Measurements from ENCODE around the gene NINJ2.
A peak's percentile ranks its signal among the peaks of the same experiment; 100 is the strongest.
"Not testable (repeated sequence)": the region's sequence is repeated elsewhere in the genome, so short reads cannot be mapped to it uniquely, and the experiment has no call there.

The NINJ2 gene, protein sequence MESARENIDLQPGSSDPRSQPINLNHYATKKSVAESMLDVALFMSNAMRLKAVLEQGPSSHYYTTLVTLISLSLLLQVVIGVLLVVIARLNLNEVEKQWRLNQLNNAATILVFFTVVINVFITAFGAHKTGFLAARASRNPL

DNA sequence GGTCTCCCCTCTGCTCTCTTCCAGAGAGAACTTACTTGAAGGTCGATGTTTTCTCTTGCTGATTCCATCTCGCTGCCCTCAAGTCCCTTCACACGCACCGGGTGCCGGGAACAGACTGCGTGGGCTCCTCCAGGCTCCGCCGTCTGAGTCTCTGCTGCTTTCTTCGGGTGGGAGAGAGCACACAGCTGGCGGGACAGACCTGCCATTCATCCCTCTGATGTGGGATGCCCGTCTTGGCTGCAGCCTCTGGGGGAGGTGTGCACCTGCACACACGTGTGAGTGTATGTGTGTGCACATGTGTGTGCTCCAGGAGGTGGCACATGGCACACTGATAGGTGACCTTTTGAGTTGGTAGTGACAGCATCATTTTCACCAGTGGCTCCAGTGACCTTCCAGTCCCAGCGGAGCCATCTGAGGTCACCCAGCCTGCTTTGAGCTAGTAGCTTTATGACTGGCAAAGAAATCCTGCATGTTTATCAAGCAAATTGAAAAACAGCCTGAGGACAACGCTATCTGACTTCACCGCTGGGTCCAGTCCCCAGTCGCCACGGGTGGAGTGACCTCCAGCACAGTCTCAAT lies at the start of gene NINJ2:
TSS of gene NINJ2 (minus strand) at position 153 of the 579 bp plus-strand sequence. CDS start at position 68, 85 bp downstream.
- no peak for DNase-seq

- DNase-seq, result no peak
Observed at GRCh38 chr12:712172-712863, 49.1 kb upstream of the NINJ2 start.

GRCh38 chr12:709455-710020 lies 46.3 kb upstream of the NINJ2 start:
- DNase-seq, result no peak

- not testable (repeated sequence) for DNase-seq
Observed at GRCh38 chr12:708084-708483, 44.8 kb upstream of the NINJ2 start.

GRCh38 chr12:704516-705242 lies 41.4 kb upstream of the NINJ2 start:
- no peak for DNase-seq

DNA sequence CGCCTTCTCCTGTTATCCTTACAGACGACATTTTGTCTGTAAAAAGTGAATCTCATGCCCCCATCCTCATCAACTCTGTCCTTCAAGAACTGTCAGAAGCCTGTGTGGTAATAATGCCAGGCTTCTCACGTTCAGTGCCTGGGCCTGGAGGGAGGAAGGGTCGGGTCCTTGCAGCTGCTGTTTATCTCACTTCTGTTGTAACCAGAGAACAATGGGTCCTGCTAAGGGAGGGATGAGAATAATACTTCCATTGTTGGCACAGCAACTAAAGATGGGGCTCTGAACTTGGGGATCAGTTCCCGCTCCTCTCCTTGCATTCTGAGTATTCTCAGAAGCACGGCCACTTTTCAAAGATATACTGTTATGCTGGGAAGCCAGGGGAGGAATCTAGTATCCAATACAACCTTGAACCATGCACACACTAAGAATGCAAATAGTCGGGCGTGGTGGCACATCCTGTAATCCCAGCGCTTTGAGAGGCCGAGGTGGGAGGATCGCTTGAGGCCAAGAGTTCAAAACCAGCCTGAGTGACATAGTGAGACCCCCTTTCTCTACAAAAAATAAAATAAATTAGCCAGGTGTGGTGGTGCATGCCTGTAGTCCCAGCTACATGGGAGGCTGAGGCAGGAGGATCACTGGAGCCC lies 38.8 kb upstream of the NINJ2 start:
- no peak for DNase-seq

DNA sequence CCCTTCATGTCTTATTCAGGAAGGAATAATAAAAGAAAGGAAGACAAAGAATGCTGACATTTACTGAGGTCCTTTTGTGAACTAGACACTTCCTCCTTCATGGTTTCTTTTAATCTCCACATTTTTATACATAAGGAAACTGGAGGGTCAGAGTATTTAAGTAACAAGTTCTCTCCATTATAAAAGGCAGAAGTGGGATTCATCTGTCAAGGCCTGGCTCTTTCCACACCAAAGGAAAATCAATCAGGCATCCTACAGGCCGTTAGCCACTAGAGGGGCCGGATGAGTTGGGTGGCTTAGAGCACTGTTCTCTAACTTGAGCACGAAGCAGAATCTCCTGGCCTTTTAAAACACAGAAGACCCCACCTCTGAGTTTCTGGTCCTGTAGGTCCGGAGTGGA lies 36.8 kb upstream of the NINJ2 start:
- no peak for DNase-seq

GRCh38 chr12:698222-698621 lies 35.0 kb upstream of the NINJ2 start:
- DNase-seq, result not testable (repeated sequence)

DNA sequence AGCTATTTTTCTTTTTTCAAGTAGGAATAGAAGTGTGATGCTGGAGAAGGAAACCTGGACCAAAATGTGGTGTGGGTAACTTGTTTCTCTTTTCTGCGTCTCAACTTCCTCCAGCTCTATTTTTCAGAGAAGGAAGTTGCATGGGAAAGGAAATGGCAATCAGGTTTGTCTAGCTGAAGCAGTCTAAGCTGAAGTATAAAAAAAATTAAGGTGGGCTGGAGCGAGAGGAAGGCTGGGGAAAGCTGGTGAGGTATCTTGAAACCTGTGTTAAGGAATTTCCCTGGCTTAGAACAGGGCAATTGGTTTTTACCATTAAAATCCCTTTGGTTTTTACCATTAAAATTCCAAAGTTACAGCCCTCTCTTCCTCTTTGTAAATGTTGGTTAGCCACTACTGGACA lies 34.2 kb upstream of the NINJ2 start:
- peak; percentile 18 for DNase-seq

GRCh38 chr12:694734-695503 lies 31.7 kb upstream of the NINJ2 start:
- no peak for DNase-seq

GRCh38 chr12:693934-694533 lies 30.8 kb upstream of the NINJ2 start:
- DNase-seq, result no peak

DNA sequence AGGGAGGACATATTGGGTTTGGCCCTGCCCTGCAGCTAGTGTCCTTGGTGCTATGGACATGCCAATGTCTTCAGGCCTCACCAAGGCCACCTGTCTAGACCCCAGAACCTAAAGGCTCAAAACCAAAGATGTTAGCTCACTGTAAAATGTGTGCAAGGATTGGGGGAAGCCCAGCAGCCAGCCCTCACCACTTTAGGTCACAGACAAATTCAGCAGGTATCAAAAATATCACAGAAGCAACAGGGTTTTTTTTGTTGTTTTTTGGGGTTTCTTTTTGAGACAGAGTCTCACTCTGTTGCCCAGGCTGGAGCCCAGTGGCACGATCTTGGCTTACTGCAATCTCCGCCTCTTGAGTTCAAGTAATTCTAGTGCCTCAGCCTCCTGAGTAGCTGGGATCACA lies 29.0 kb upstream of the NINJ2 start:
- DNase-seq, result no peak

GRCh38 chr12:690466-690865 lies 27.2 kb upstream of the NINJ2 start:
- no peak for DNase-seq

- peak; percentile 94 for DNase-seq
Observed at GRCh38 chr12:685388-685787, 22.1 kb upstream of the NINJ2 start.

GRCh38 chr12:684416-684815 lies 21.2 kb upstream of the NINJ2 start:
- peak; percentile 47 for DNase-seq

DNA sequence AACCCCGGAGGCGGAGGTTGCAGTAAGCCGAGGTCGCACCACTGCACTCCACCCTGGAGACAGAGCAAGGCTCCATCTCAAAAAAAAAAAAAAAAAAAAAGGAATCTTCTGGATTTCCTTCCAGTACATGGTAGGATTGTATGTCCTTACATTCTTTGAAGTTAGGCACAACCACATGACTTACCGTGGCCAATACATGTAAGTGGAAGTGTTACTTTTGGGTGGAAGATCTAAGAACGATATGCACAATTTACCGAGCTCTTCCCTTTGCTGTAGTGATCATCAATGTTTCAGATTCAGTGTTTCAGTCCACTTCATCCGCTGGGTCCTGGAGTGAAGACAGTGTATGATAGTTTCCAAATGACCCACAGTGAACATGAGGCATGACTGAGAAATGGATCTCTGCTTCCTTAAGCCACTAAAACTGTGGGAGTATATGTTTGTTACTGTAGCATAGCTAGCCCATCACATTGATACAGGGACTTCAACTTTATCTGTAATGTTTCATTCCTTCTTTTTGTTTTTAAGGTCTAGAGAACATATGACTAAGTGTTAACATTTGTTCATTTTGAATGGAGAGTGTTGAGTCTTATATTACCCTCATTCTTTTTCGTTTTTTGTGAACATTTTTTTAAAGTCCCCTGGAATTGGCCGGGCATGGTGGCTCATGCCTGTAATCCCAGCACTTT lies 18.5 kb upstream of the NINJ2 start:
- no peak for DNase-seq

DNA sequence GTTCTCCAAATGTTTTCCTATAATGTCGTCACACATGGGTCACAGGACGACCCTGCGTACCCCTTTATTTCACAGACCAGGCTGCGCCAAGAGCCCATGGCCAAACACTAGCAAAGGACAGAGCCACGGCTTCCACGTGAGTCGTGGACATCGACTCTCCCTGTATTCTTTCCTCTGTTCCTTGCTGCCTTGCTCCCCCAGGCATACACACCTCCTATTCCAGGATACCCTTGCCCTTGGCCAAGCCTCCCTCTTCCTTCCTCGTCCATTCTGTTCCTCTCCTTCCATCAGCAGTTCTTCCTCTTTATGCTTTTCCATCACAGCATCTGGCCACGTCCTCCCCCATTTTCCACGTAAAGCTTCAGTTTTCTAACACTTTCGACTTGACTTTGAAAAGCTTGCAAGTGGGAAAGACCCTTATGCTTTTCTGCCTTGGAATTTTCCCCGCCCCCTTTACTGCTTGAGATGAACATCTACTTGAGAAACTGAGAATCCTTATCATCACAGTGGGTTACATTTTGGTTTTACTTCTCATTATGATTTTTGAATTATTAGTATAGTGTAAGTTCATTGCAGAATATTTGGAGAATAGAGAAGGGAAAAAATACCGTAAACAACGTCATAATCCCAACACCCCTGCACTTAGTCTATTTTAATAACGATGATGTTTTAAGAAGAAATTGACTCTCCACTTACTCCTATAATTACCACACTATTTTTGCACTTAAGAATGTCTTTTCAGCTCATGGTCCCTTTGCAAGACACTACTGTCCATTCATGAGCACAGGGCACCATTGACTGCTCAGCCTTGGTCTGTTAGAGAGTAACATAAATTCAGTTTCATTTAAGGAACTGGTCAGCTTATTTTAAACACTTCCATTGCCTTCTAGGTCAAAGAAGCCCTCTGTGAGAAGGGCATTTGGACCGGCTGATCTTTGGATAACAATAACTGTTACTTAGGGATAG lies 15.8 kb upstream of the NINJ2 start:
- no peak for DNase-seq

- DNase-seq, result no peak
Observed at GRCh38 chr12:675562-675961, 12.3 kb upstream of the NINJ2 start.

- peak; percentile 90 for DNase-seq
Observed at GRCh38 chr12:674272-674781, 11.1 kb upstream of the NINJ2 start.

DNA sequence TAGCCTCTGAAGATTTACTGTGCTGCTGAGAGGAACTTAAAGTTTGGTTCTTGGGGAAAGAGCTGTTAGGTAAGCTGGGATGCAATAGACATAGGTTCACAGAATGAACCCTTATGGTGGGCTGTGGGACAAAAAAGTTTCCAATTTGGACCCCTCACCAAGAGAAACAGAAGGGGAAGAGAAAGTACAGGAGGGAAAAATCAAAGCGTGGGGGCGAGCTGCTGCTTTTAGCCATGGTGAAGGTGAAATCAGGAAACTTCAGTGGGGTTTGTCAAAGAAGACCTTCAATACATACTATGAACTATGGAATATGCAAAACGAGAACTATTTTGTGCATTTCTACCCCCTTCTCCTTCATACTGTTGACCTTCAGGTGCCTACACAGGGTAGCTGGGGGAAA lies 10.6 kb upstream of the NINJ2 start:
- no peak for DNase-seq
